22Rv1 (cell line): ENCODE results near the gene MSRB1.

Source experiments
- H3K27ac ChIP-seq: fragments of 450-650 bp; 2 replicates; pipeline ENCODE4 v1.5.1; 2017
- ZFX ChIP-seq: fragments of 450-650 bp; IDR thresholded peaks from 2 replicates; pipeline ENCODE4 v1.6.1; 2017; ENCODE audit warnings: antibody characterized with exemption, borderline replicate concordance
- TF ChIP-seq, protein P1 (sequence below): fragments of 450-650 bp; IDR thresholded peaks from 2 replicates; pipeline ENCODE4 v1.5.1; 2017; ENCODE audit warnings: mild to moderate bottlenecking

MSRB1 gene

GRCh38 chr16:1942810-1943726 is at the start of gene MSRB1:
Gene MSRB1, minus strand, starts transcription at chr16:1943199. Its CDS starts 43 bp downstream, at chr16:1943156.
- peak within 1 kb of the TSS; percentile 70 for H3K27ac ChIP-seq
- TF ChIP-seq ZFX = no peak
- TF ChIP-seq, protein P1, sequence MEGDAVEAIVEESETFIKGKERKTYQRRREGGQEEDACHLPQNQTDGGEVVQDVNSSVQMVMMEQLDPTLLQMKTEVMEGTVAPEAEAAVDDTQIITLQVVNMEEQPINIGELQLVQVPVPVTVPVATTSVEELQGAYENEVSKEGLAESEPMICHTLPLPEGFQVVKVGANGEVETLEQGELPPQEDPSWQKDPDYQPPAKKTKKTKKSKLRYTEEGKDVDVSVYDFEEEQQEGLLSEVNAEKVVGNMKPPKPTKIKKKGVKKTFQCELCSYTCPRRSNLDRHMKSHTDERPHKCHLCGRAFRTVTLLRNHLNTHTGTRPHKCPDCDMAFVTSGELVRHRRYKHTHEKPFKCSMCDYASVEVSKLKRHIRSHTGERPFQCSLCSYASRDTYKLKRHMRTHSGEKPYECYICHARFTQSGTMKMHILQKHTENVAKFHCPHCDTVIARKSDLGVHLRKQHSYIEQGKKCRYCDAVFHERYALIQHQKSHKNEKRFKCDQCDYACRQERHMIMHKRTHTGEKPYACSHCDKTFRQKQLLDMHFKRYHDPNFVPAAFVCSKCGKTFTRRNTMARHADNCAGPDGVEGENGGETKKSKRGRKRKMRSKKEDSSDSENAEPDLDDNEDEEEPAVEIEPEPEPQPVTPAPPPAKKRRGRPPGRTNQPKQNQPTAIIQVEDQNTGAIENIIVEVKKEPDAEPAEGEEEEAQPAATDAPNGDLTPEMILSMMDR = 0 out of 2 replicates have a peak, but pooled peaks have one; percentile 9

- TF ChIP-seq, protein P1 = no peak
- TF ChIP-seq ZFX = no peak
Observed at GRCh38 chr16:1991948-1992703, 49.1 kb upstream of the MSRB1 start.

DNA sequence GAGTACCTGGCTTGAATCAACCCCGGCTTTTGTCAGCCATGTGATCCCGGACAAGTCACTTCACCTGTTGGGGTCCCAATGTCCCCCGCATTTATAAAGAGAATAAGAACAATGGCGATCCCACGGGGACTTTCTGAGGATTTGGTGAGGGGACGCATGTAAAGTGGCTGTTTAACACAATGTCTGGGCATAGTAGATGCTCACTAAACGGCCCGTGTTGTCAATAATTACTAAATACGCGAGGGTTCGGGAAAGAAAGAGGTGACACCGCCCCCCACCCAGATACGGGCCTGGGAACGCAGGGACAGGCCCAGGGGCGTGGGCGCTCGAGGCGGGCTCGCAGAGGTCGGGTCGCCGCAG is 48.6 kb upstream of the MSRB1 start:
- TF ChIP-seq, protein P1 = no peak
- no peak for TF ChIP-seq ZFX
- H3K27ac ChIP-seq = peak overlapping the region; percentile 78

More at GRCh38 chr16:1991948-1992703, 49.1 kb upstream of the MSRB1 start:
- peak overlapping the region; percentile 78 for H3K27ac ChIP-seq

DNA sequence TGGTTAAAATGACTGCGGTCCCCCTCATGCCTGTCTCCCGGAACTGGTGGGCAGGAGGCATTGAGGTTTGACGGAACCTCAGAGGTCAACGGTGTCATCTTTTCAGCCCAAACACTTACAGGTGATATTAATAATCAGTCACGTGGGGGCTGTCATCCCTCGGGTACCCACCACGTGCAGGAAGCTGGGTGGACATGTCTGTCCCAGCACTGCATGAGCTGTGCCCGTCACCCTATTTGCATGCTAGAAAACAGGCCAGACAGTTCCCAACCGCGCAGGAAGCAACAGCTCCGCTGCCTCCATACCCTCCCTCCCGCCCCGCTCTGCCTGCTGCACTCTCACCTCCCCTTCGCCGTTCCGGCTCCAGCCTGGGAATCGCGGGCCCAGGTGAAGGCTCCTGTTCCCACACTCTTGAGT is 48.1 kb upstream of the MSRB1 start:
- peak overlapping the region; percentile 78 for H3K27ac ChIP-seq
- no peak for TF ChIP-seq ZFX
- TF ChIP-seq, protein P1 = no peak

DNA sequence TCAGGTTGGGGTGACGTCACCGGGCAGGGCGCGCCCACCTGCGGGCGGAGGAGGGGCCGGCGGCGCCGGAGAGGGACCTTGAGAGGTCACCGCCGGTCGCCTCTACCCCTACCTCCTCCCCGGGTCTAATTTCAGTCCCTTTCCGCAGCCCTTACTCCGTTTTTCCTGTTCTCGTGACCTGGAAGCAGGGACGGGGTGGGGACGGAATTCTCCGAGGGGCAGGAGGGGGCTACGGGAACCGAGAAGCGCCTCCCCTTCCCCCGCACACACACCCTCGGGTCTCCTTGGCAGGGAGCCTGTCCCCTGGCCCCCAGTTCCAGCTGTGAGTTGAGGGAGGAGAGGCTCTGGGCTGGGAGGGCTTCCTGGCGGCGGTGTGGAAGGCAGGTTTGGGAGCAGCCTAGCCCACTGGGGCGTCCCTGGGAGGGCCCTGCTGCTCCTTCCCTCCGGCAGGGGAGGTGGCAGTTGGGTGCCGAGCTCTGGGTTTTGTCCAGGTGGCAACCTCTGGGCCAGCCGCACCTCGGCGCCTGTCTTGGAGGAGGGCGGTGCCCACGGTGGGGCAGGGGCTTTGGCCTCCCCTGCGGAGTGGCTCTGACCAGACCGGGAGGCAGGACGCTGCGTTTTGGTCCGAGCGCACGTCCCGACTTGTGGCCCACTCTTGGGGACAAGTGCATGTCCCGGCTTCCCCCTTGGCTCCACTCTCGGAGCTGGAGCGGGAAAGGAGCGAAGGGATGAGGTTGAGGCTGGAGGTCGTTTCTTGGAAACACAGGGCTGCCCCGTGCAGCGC is 47.5 kb upstream of the MSRB1 start:
- H3K27ac ChIP-seq = peak overlapping the region; percentile 78

GRCh38 chr16:1990101-1990350 is 47.0 kb upstream of the MSRB1 start:
- peak overlapping the region; percentile 78; the same call in 1 of the 2 replicates for H3K27ac ChIP-seq
- TF ChIP-seq, protein P1 = no peak
- TF ChIP-seq ZFX = no peak

More for the DNA sequence above, 47.5 kb upstream of the MSRB1 start:
- no peak for TF ChIP-seq ZFX
- TF ChIP-seq, protein P1 = no peak
